CD4-positive, alpha-beta T cell treated with Interleukin-15 for 1 hour (primary cell): ENCODE data around the gene BAZ2B.
"Not testable (repeated sequence)": the region's sequence is repeated elsewhere in the genome, so short reads cannot be mapped to it uniquely, and the experiment has no call there.

Experiments used
- DNase-seq: peaks from one replicate; pipeline ENCODE4 v3.0.0-alpha.2; 2020

Gene BAZ2B

DNA sequence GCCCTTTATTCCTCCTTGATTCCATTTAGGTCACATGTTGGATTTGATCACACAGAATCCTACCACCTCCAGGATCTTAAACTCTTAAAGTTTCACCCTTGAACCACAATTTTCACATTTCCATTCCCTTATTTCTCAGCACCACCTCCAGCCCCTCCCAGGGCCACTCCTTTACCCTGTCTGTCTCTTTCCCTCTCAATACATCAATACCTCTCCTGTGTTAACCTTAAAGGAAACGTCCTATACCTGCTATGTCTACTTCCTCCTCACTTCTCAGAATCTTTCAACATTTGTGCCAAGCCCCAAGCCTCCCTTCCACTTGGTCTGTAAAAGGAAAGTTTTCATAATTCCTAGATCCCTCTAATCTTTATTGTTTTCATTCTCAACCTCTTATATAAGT lies 158.8 kb downstream of the BAZ2B start:
- DNase-seq, result no peak

DNA sequence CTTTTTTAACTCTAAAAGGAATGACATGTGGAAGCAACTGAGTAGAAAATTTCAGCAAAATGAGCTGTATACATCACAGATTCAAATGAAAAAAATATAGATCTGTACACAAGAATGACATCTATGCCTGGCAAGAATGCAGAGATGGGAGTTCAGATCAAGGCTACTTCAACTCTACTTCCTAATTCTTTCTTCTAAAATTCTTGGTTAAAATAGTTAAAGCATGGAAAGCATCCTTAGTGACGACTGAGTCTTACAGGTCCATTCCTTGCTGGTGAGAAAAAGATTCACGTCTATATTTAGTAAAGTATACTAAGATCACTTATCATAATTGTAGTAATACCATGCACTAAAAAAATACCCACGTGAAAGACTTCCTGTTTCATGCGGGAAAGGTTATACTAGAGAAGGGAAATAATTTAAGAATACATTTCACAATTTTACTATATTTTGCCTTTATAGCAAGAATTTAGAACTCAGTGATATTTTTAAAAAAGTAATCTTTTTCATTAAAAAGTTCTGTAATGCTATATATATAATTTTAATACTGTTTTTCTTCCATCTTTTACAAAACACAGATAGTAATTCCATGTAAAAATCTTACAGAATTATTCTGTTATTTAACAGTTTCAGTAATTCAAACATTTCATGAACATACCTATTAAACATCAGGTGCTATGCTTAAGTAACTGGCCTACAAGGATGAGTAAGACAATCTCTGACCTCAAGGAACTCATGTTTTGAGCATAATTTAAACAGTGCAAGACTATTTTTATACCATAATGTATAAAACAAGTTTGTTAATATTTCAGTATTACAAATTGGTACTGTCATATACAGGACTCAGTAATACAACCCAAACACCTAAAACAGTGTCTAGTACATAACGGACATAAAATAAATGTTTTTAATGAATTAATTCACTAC lies 159.6 kb downstream of the BAZ2B start:
- no peak for DNase-seq

DNA sequence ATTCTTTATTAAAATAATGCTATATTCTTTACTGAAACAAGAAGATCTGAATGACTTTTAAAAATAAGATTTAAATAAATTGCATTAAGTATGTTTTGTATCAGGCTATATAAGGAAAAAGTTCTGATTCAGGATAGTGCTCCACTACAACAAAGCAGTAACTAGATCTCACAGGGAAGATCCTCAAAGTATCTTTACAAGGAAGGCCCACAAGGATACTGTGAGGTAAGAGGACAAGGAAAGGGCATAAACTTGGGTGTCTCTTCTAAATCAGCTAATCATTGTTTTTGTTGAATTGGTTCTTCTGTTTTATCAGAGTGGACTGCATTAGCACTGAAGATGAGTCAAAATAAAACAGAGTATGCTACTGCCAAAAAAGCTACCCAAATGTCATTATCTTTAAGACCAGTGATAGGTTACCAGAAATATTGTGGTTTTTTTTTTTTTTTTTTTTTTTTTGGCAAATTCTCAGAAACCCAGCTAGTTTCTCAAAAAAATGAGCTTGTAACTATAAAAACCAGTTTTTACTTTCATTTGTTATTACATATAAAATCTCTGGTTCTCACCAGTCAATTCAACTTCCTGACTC lies 160.9 kb downstream of the BAZ2B start:
- DNase-seq, result no peak

DNA sequence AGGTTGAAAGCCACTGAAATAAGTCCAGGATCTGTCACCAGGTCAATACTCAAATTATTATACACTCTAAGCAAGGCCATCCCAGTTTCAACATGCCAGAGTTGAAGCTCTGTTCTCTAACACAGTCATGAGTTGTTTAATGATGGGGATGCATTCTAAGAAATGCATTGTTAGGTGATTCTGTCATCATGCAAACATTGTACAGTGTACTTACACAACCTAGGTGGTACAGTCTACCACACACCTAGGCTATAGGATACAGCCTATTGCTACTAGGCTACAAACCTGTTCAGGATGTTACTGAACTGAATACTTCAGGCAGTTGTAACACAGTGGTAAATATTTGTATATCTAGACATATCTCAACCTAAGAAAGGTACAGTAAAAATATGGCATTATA lies 162.2 kb downstream of the BAZ2B start:
- DNase-seq, result no peak

DNA sequence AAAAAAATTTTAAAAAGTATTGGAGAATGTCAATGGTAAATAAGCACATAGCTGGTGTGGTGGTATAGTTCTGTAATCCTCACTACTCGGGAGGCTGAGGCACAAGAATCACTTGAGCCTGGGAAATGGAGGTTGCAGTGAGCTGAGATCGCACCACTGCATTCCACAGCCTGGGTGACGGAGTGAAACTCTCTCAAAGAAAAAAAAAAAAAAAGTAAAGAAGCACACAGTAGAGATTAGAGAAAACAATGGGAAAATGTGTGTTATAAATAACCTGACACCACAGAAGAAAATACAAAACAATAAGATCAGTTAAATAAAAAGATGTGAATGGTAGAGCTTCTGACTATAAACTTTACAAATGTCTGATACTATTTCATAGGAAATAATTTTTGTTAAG lies 166.2 kb downstream of the BAZ2B start:
- no peak for DNase-seq

DNA sequence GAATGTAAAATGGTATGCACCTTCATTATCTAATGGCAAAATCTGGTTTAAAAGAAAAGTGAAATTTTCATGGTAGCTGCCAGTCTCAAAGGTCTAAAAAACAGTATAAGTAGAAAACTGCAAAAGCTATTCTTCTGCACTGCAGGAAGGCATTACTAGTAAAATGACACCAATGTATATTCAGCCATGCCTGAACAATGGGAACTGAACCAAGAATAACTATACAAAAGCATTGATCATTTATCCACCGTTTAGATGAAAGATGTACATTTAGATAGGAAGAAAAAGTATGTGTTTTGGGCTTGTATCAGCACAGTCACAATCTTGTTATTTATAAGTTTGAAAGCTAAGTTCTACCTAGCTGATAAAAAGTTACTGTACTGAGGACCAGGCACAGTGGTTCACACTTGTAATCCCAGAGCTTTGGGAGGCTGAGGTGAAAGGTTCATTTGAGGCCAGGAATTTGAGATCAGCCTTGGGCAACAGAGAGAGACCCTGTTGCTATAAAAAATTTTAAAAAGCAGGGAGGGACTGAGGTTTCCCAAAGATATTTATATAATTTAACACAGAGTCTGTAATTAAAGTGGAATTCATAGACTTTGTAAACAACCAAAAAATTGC lies 166.7 kb downstream of the BAZ2B start:
- DNase-seq, result no peak

DNA sequence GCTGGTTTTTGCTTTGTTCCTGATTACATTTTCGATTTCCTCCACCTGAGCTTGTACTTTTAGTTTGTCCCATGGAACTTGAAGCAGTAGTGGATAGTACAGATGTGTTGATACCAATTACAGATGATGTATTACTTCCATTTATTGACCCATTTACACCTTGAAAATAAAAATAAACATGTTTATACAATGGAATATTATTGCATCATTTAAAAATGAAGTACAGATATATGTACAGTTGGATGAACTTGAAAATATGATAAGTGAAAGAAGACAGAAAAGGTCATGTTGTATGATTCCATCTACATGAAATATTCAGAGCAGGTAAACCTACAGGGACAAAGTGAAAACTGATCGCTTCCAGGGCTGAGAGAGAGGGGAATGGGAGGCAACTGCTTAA lies 169.5 kb downstream of the BAZ2B start:
- no peak for DNase-seq

DNA sequence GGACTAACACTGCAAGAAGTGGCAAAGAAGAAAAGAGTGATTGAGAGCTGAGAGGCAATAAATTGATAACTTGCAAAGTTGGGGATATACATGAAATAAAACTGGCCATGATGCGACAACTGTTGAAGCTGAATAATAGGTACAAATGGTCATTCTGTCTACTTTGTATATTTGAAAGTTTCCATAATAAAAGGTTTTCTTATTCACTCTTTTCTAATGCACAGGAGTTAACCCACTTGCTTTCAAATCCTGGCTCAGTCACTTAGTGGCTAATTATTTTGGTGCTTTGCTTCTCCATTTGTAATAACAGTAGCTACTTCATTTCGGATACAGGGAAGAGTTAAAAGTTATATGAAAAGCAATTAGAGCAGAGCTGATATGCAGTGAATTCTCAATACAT lies 170.1 kb downstream of the BAZ2B start:
- DNase-seq, result no peak

DNA sequence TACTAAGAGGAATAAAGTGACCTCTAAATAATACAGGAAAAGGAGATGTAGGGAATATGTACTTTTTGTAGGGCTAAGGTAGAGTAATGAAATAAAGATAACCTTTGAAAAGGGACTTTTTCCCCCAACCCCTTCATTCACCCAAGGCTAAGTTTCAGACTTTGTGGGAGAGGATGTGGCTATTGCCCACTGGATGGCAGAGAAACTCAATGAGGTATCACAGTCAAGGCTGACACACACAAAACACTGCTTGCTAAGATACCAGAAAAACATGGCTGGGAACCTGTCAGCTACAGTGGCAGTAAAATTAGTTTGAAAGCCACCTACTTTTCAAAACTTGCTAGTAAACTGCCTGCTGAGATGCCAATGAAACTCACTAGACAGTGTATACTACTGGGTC lies 171.0 kb downstream of the BAZ2B start:
- no peak for DNase-seq

DNA sequence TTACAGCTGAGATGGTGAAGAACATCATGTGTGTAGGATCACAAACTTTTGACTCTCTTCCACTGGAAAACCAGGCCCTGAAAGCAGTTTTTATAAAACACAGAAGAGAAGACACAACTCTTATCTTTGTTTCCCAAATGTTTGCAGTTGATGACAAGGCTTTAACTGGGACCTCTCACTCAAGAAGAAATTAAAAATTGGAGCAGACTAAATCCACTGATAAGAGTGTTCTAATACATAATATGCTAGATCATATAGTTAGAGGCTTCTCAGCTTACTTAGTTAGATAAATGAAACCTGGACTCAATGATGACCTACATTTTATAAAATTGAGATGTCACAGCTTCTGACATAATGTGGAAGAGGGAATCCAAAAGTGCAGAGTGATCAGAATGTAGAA lies 171.6 kb downstream of the BAZ2B start:
- no peak for DNase-seq

DNA sequence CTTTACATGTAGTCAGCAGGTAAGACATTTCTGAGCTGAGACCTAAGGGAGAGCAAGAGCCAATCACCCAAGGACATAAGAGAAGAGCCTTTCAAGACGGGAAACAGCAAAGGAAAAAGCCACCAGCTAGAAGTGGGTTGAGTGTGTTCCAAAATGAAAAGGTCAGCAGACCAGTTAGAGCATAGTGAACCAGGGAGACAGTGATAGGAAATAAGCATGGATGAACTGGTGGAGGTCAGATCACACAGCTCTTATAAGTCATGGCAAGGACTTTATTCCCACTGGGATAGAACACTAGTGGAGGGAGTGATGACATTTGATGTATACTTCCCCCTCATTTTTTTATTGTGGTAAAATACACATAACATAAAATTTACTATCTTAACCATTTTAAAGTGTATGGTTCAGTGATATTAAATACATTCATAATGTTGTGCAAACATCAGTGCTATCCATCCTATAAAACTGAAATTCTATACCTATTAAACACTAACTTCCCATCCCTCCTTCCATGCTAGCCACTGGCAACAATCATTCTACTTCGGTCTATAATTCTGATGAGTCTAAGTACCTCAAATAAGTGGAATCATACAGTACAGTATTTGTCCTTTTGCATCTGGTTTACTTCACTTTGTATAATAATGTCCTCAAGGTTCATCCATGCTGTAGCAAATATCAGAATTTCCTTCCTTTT lies 174.0 kb downstream of the BAZ2B start:
- no peak for DNase-seq

DNA sequence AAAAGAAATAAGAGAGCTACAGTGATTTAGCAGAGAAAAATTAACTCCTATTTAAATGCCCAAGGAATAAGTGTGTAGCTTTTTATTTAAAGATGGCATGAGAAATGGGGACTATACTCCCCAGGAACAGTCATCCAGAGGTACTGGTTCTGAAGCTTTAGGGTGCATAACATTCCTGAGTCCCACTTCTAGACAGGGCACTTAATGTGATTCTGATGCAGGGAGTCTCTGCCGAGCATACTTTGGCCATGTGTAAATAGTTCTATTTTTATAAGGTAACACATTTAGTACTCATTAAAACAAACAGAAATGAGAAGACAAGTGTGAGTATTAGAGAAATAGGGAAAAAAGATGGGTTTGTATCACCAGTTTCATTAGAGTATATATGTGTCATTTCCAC lies 175.2 kb downstream of the BAZ2B start:
- DNase-seq, result no peak

DNA sequence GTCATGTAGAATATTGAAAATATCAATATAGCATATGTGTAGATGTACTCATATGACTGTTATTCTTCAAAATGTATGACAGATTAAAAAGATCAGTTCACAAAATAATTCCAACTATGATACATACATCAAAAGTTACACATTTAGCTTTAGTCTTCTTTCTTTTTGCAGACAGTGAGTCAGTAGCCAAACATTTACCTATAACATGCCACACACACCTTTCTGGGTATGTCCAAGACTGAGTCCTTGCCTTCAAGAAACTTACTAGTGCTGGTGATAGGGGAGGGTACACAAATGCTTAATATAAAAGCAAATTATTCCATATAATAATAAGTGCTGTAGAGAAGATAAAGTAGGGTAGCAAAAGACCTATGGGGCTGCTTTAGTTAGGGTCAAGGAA lies 176.9 kb downstream of the BAZ2B start:
- DNase-seq, result no peak

DNA sequence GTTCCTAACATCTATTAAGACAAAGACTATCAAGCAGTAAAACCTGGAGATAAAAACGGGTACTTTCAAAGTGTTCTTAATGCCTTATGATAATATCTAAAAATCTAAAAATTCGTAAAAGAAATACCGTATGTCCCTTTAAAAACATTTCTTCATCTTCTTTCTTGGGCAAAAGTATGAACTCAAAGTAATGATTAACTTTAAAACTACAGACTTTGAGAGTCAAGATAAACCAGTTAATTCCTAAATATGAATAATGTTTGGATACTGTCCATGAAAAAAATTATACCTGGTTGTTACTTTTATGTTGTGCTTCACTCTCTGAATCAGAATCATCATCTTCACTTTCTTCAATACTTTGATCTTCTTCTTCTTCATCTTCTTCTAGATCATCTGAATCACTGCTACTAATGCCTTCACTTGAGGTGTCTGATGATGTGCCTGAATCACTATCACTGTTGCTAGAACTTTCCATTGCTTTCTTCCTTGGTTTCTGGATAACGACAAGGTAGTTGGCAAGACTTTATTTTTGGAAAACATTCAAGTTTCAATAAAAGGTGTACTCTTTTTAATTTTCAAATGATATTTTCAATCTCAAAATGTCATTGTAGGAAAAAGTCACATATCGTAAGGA lies 177.5 kb downstream of the BAZ2B start:
- DNase-seq, result no peak

DNA sequence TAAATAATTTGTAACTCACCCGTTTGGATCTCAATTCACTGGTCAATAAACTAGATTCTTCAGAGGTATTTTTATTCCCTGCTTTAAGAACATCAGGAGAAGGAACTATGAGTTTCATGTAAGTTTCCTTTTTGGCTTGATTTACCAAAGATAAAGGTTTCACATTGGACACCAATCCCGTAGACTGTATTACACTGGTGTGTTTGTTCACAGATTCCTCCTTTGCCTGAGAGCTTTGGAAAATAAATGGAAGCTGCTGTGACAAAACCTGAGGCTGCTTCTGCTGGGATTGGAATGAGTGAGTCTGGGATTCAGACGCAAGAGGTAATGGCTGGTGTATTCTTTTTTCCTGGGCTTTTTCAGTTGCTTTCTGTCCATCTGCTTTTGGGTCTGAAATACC lies 178.1 kb downstream of the BAZ2B start:
- no peak for DNase-seq

DNA sequence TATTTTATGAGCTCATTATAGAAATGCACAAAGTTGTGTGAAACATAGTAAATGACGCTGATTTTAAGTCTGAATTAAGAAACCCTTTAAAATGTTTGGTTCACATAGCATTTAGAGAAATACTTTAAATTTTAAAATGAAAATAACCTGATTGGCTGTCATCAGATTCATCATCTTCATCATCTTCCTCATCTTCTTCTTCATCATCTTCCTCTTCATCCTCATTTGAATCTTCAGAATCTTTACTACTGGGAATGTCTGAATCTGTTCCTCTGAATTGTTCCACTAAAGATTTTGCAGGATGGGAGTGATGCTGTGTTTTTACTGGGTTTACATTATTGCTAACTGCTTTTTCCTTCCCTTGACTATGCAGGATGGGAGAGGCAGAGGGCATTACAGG lies 183.7 kb downstream of the BAZ2B start:
- no peak for DNase-seq

DNA sequence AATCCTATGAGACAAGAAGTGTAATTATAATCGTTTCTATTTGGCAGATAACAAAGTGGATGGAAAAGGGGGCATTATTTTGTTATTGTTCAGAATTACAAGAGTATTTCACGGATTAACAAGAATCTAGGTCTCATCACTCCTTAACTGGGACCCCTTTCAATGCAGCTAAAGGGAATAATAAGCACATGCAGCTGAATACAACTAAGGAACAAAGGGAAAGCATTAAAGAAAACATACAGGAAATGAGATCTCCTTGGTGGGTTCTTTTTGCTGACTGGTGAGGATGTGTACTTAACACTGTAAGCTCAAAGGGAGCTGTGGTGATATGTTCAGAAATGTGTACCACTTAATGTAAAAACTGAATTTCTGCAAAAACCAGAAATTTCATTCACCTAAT lies 189.3 kb downstream of the BAZ2B start:
- DNase-seq, result no peak

DNA sequence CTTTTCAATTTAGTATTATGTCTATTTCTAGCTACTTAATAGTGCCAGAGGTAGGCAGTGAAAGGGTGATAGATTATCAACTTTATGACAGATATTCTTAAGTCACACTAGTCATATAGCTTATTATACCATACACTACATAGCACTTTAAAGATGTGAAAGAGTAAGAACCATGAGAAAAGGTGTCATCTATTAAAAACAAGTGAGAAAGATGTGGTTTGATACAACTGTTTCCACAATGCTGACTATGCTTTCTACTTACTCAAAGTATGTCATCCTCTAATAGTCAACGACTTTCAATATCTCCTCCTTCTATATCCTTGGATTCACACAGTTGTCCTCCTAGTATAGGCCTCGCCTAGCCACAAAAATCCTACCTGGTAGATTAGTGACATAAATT lies 196.9 kb downstream of the BAZ2B start:
- DNase-seq, result no peak

DNA sequence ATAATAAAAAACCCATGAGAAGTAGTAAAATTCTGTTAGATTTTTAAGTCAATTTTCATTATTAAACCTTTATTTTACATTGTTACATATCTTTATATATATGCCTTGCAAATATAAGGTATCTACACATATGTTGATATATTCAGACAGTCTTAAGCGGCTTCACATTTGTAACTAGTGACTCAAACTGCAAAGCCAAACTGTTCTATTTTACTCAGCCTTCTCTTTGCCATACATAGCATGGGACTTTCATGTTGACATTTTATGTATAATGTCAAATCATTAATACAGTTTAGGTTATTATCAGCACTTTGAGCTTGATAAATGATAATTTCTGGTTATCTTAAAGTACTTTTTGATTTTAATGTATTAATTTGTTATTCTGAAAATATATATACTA lies 204.9 kb downstream of the BAZ2B start:
- DNase-seq, result no peak

DNA sequence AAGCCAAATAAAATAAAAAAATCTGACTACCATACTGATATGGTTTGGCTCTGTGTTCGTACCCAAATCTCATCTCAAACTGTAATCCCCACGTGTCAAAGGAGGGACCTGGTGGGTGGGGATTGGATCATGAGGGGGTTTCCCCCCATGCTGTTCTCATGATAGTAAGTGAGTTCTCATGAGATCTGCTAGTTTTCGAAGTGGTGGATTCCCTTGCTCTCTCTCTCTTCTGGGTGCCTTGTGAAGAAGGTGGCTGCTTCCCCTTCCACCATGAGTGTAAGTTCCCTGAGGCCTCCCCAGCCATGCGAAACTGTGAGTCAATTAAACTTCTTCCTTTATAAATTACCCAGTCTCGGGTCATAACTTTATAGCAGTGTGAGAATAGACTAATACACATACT lies 206.1 kb downstream of the BAZ2B start:
- no peak for DNase-seq

DNA sequence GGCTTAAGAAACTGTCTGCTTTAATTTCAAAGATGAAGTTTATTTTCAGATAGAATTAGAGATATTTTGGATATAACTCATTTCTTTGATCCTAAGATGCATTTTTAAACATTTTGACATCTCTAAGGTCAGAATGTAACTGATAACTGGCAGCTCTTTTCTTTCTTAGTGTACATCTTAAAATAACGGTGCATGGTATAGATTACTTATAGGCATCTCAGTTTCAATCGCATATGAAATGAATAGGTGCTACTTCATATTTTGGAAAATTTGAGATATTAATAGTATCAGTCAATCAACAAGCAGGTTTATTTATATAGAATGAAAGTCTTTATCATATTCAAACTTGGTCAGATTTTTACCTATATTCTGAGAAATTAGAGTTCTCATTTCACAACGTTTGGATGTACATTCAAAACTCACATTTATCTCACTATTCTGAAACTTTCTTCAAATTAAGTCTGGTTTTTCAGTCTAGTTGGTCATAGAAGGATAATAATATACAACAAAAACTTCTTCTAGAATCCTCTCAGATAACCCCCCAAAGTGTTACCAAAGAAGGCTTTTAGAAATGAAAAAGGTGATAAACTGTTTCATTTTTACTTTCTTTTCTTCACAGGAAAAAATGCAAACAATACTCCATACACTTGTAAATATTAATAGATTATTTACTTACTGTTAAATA lies 207.1 kb downstream of the BAZ2B start:
- no peak for DNase-seq

DNA sequence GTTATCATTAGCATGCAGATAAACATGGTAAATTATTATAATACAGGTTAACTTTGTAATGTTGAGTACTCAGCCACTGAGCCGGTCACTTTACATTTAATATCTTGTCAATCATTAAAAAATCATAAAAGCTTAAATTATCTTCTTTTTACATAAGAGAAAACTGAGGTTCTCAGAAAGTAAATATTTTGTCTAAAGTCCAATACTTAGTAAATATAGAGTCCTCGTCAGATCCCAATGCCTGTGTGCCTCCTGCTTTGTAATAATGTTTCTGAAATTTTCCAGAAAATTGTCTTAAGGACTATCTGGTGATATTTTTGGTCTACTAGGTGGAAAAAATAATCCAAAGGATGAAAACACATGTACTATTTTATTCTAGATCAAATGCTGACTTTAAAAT lies 213.6 kb downstream of the BAZ2B start:
- no peak for DNase-seq

DNA sequence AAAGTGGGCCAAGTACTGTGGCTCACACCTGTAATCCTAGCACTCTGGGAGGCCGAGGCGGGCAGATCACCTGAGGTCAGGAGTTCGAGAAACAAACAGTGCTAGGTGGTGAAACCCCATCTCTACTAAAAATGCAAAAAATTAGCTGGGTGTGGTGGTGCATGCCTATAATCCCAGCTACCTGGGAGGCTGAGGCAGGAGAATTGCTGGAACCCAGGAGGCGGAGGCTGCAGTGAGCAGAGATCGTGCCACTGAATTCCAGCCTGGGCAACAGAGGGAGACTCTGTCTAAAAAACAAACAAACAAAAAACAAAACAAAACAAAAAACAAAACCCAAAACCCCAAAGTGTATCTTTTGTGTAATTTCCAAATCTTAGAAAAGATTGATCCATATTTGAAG lies 214.2 kb downstream of the BAZ2B start:
- DNase-seq, result not testable (repeated sequence)
